Measurements from ENCODE around the gene TMEM86B.

The TMEM86B gene

GRCh38 chr19:55198651-55199050 lies 29.9 kb downstream of the TMEM86B start:
- H3K27me3 ChIP-seq: peaks cover 0 to 46% of the 10 kb centered on the region in 2 donors

GRCh38 chr19:55197528-55197927 lies 31.0 kb downstream of the TMEM86B start:
- Histone ChIP-seq H3K4me1 (no peaks in the 10 kb centered on the region), H3K4me3 (no peak overlapping the region), H3K36me3 (no peaks in the 10 kb centered on the region), H3K27me3 (peaks cover 0 to 46% of the 10 kb centered on the region in 2 donors), H3K9me3 (no peaks in the 10 kb centered on the region), H3K27ac (no peak overlapping the region)
- TF ChIP-seq, protein P1, sequence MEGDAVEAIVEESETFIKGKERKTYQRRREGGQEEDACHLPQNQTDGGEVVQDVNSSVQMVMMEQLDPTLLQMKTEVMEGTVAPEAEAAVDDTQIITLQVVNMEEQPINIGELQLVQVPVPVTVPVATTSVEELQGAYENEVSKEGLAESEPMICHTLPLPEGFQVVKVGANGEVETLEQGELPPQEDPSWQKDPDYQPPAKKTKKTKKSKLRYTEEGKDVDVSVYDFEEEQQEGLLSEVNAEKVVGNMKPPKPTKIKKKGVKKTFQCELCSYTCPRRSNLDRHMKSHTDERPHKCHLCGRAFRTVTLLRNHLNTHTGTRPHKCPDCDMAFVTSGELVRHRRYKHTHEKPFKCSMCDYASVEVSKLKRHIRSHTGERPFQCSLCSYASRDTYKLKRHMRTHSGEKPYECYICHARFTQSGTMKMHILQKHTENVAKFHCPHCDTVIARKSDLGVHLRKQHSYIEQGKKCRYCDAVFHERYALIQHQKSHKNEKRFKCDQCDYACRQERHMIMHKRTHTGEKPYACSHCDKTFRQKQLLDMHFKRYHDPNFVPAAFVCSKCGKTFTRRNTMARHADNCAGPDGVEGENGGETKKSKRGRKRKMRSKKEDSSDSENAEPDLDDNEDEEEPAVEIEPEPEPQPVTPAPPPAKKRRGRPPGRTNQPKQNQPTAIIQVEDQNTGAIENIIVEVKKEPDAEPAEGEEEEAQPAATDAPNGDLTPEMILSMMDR (IDR thresholded peaks at IDR 0.05): no peak
- no peak for DNase-seq
- intact Hi-C loops (cut with DNase I; ENCODE audit: low total_unique reads): no loop called here

More at GRCh38 chr19:55198651-55199050, 29.9 kb downstream of the TMEM86B start:
- no peaks in the 10 kb centered on the region for H3K4me1 ChIP-seq
- intact Hi-C loops (cut with DNase I; ENCODE audit: low total_unique reads): no loop called here
- H3K27ac ChIP-seq: no peak overlapping the region
- TF ChIP-seq, protein P1 (IDR thresholded peaks at IDR 0.05): no peak
- H3K36me3 ChIP-seq: no peaks in the 10 kb centered on the region
- H3K4me3 ChIP-seq: no peak overlapping the region
- H3K9me3 ChIP-seq: no peaks in the 10 kb centered on the region
- no peak for DNase-seq

- Histone ChIP-seq H3K9me3 (no peaks in the 10 kb centered on the region), H3K4me1 (no peaks in the 10 kb centered on the region), H3K27me3 (peaks cover 0 to 42% of the 10 kb centered on the region in 2 donors), H3K4me3 (no peak overlapping the region), H3K36me3 (no peaks in the 10 kb centered on the region), H3K27ac (no peak overlapping the region)
- DNase-seq: no peak
- TF ChIP-seq, protein P1 (IDR thresholded peaks at IDR 0.05): no peak
- intact Hi-C loops (cut with DNase I; ENCODE audit: low total_unique reads): no loop called here
These were observed 31.8 kb downstream of the TMEM86B start for GRCh38 chr19:55196803-55197202.

DNA sequence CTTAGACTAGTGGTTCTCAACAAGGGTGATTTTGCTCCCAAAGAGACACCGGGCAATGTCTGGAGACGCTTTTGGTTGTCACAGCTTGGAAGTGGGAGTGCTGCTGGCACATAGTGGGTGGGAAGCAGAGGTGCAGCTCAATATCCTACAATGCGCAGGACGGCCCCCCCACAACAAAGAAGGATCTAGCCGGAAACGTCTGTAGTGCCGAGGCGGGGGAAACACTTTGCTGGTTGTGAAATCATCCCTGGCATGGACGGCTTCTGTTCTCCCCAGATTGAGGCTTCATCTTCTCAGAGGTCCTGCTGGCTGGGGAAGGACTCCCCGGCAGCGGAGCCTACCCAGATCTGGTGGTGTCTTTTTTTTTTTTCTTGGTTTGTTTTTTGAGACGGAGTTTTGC lies 35.1 kb downstream of the TMEM86B start:
- no peaks in the 10 kb centered on the region for H3K9me3 ChIP-seq
- no peak overlapping the region for H3K27ac ChIP-seq
- TF ChIP-seq, protein P1 (IDR thresholded peaks at IDR 0.05): no peak
- H3K4me3 ChIP-seq: no peak overlapping the region
- no peaks in the 10 kb centered on the region for H3K4me1 ChIP-seq
- no peak for DNase-seq
- intact Hi-C loops (cut with DNase I; ENCODE audit: low total_unique reads): no loop called here
- H3K36me3 ChIP-seq: no peaks in the 10 kb centered on the region
- H3K27me3 ChIP-seq: peaks cover 0 to 17% of the 10 kb centered on the region in 2 donors

DNA sequence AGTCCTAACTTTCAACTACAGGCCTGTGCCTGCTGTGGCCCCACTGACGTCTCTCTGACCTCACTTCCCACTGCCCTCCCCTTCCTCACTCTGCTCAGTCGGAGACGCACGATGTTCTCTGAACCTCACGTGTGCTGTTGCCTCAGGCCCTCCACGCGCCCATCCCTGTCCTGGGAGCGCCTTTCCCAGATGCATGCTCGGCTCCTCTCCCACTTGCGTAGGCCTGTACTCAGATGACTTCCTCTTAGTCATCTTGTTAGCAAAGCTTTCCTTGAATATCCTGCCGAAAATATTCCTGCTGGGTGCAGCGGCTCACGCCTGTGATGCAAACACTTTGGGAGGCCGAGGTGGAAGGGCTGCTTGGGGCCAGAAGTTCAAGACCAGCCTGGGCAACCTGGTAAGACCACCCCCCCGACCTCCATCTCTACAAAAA lies 39.1 kb downstream of the TMEM86B start:
- intact Hi-C loops (cut with DNase I; ENCODE audit: low total_unique reads): no loop called here
- no peak overlapping the region for H3K4me3 ChIP-seq
- no peak overlapping the region for H3K27ac ChIP-seq
- no peaks in the 10 kb centered on the region for H3K9me3 ChIP-seq
- H3K36me3 ChIP-seq: no peaks in the 10 kb centered on the region
- DNase-seq: peak in 1 of 2 donors; percentile 25
- TF ChIP-seq, protein P1 (IDR thresholded peaks at IDR 0.05): no peak
- no peaks in the 10 kb centered on the region for H3K4me1 ChIP-seq
- H3K27me3 ChIP-seq: peaks cover 0 to 18% of the 10 kb centered on the region in 2 donors

DNA sequence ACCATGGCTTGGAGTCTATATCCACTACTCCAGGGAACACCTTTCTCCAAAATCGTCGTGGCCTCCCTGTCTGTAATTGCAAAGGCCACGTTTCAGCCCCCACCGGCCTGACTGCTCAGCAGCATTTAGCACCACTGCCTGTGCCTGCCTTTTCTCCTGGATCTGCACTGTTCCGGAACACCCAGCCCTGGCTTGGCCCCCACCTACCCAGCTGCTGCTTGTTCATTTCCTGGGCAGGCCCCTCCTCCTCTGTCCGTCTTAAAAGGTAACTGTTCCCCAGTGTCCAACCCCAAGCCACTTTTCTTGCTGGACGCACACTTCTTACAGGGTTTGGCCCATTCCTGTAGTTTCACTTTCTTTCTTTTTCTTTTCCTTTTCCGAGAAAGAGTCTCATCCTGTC lies 39.9 kb downstream of the TMEM86B start:
- H3K4me1 ChIP-seq: no peaks in the 10 kb centered on the region
- H3K27ac ChIP-seq: no peak overlapping the region
- no peak for DNase-seq
- H3K4me3 ChIP-seq: no peak overlapping the region
- TF ChIP-seq, protein P1 (IDR thresholded peaks at IDR 0.05): no peak
- intact Hi-C loops (cut with DNase I; ENCODE audit: low total_unique reads): no loop called here
- H3K36me3 ChIP-seq: no peaks in the 10 kb centered on the region
- no peaks in the 10 kb centered on the region for H3K9me3 ChIP-seq
- peaks cover 0 to 20% of the 10 kb centered on the region in 2 donors for H3K27me3 ChIP-seq

Data from tibial artery (tissue), 4 donors.